PC-3 (cell line): Measurements from ENCODE around the gene HOOK2.
"Not testable (repeated sequence)": the region's sequence is repeated elsewhere in the genome, so short reads cannot be mapped to it uniquely, and the experiment has no call there.

Experiments used
- EZH2 ChIP-seq: fragments of 300-600 bp; sonication (generic); IDR thresholded peaks from one replicate; pipeline ENCODE4 v1.6.1; 2017; ENCODE audit warnings: antibody characterized with exemption, mild to moderate bottlenecking, low read length; ENCODE audit not compliant: unreplicated experiment
- EZH2phosphoT487 ChIP-seq: fragments of 300-600 bp; sonication (generic); IDR thresholded peaks from 2 replicates; pipeline ENCODE4 v1.6.1; 2018; ENCODE audit warnings: mild to moderate bottlenecking, antibody characterized with exemption, low read length, borderline replicate concordance
- TF ChIP-seq, protein P1 (sequence below): fragments of 300-600 bp; sonication (generic); conservative IDR thresholded peaks from 2 replicates; pipeline ENCODE4 v1.5.1; 2017; ENCODE audit warnings: antibody characterized with exemption, low read depth, mild to moderate bottlenecking, low read length

DNA sequence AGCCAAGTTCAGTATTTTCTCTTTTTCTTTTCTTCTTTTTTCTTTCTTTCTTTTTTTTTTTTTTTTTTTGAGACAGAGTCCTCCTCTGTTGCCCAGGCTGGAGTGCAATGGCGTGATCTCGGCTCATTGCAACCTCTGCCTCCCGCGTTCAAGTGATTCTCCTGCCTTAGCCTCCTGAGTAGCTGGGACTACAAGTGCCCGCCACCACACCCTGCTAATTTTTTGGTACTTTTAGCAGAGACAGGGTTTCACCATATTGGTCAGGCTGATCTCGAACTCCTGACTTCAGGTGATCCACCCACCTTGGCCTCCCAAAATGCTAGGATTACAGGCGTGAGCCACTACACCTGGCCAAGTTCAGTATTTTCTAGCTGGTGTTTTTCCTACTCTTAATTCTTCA is 22.3 kb upstream of the HOOK2 start:
- TF ChIP-seq, protein P1, sequence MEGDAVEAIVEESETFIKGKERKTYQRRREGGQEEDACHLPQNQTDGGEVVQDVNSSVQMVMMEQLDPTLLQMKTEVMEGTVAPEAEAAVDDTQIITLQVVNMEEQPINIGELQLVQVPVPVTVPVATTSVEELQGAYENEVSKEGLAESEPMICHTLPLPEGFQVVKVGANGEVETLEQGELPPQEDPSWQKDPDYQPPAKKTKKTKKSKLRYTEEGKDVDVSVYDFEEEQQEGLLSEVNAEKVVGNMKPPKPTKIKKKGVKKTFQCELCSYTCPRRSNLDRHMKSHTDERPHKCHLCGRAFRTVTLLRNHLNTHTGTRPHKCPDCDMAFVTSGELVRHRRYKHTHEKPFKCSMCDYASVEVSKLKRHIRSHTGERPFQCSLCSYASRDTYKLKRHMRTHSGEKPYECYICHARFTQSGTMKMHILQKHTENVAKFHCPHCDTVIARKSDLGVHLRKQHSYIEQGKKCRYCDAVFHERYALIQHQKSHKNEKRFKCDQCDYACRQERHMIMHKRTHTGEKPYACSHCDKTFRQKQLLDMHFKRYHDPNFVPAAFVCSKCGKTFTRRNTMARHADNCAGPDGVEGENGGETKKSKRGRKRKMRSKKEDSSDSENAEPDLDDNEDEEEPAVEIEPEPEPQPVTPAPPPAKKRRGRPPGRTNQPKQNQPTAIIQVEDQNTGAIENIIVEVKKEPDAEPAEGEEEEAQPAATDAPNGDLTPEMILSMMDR, result not testable (repeated sequence)
- not testable (repeated sequence) for TF ChIP-seq EZH2, EZH2phosphoT487
